Skin of body (tissue), 2 donors: Measurements from ENCODE around the gene ASCC2. TPM values are rescaled to one million over a fixed set of nuclear protein-coding genes. Genes with fewer than 3 reads are reported as not detected.

Source experiments
- DNase-seq: peaks from one replicate; lab custom pipeline; 2025; lab: John Stamatoyannopoulos, UW
- total RNA-seq: library from RNA; depleted of rRNA; stranded (reverse); fragments of >200 nt; gene quantifications from one replicate; pipeline ENCODE4 v1.2.3, GENCODE V29; 2014

ASCC2 gene
- total RNA-seq, 1 donor from 2014 or later, result 30.6 TPM

- DNase-seq, result no peak
These were observed 17.1 kb downstream of the ASCC2 start for GRCh38 chr22:29820961-29821290.

- no peak for DNase-seq
These were observed 18.6 kb downstream of the ASCC2 start for GRCh38 chr22:29819501-29819900.

GRCh38 chr22:29817724-29818123 is 20.4 kb downstream of the ASCC2 start:
- no peak for DNase-seq

GRCh38 chr22:29816980-29817379 is 21.1 kb downstream of the ASCC2 start:
- no peak for DNase-seq

GRCh38 chr22:29816539-29816938 is 21.5 kb downstream of the ASCC2 start:
- no peak for DNase-seq

- no peak for DNase-seq
These were observed 21.9 kb downstream of the ASCC2 start for GRCh38 chr22:29816128-29816527.

- DNase-seq, result no peak
These were observed 22.5 kb downstream of the ASCC2 start for GRCh38 chr22:29815580-29815979.

- no peak for DNase-seq
These were observed 24.1 kb downstream of the ASCC2 start for GRCh38 chr22:29814003-29814402.

- DNase-seq, result no peak
These were observed 24.5 kb downstream of the ASCC2 start for GRCh38 chr22:29813563-29813962.

- no peak for DNase-seq
These were observed 24.9 kb downstream of the ASCC2 start for GRCh38 chr22:29813126-29813525.

- DNase-seq, result no peak
These were observed 26.7 kb downstream of the ASCC2 start for GRCh38 chr22:29811377-29811776.

- no peak for DNase-seq
These were observed 27.9 kb downstream of the ASCC2 start for GRCh38 chr22:29810216-29810615.

- DNase-seq, result no peak
These were observed 31.9 kb downstream of the ASCC2 start for GRCh38 chr22:29806196-29806595.

- no peak for DNase-seq
These were observed 33.1 kb downstream of the ASCC2 start for GRCh38 chr22:29804985-29805384.

GRCh38 chr22:29803190-29803589 is 34.9 kb downstream of the ASCC2 start:
- no peak for DNase-seq

GRCh38 chr22:29801796-29802195 is 36.3 kb downstream of the ASCC2 start:
- no peak for DNase-seq

- DNase-seq, result no peak
These were observed 36.9 kb downstream of the ASCC2 start for GRCh38 chr22:29801153-29801552.

GRCh38 chr22:29799217-29799680 is 38.8 kb downstream of the ASCC2 start:
- DNase-seq, result no peak

GRCh38 chr22:29798801-29799200 is 39.3 kb downstream of the ASCC2 start:
- no peak for DNase-seq

- no peak for DNase-seq
These were observed 39.8 kb downstream of the ASCC2 start for GRCh38 chr22:29798318-29798717.

GRCh38 chr22:29797351-29797750 is 40.7 kb downstream of the ASCC2 start:
- no peak for DNase-seq

- DNase-seq, result no peak
These were observed 42.4 kb downstream of the ASCC2 start for GRCh38 chr22:29795663-29796062.

GRCh38 chr22:29793396-29793795 is 44.7 kb downstream of the ASCC2 start:
- DNase-seq, result no peak

- no peak for DNase-seq
These were observed 48.0 kb downstream of the ASCC2 start for GRCh38 chr22:29790061-29790460.
